Measurements from ENCODE around the gene RPL27A. TPM values are rescaled to one million over a fixed set of nuclear protein-coding genes. Genes with fewer than 3 reads are reported as not detected.

The RPL27A gene
- total RNA-seq, 1 donor from 2014 or later = 1,281 TPM

DNA sequence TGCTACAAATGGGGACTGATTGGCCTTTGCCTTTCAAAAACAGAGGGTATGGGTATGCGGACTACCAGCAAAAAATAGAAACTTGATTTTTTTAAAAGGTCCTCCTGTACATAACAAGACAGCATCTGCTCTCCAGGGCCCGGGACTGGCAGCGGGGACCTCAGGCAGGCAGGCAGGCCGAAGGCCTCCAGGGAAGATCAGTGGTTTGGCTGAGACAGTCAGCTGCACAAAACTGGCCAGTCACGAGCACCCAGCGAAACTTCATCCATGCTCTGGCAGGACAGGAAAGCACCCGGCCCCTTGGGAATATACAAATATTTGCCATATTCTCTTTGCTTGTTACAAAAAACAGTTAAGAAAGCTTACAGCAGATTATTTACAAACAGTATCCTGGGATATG is 11.0 kb downstream of the RPL27A start:
- Histone ChIP-seq H3K36me3 (ENCODE audit: control insufficient read depth, insufficient read depth, low read length) (peaks cover 2% of the 10 kb centered on the region), H3K4me3 (ENCODE audit: low read depth, low read length) (no peak overlapping the region), H3K27me3 (ENCODE audit: control insufficient read depth, insufficient read depth, low read length) (no peaks in the 10 kb centered on the region)
- TF ChIP-seq, protein P1, sequence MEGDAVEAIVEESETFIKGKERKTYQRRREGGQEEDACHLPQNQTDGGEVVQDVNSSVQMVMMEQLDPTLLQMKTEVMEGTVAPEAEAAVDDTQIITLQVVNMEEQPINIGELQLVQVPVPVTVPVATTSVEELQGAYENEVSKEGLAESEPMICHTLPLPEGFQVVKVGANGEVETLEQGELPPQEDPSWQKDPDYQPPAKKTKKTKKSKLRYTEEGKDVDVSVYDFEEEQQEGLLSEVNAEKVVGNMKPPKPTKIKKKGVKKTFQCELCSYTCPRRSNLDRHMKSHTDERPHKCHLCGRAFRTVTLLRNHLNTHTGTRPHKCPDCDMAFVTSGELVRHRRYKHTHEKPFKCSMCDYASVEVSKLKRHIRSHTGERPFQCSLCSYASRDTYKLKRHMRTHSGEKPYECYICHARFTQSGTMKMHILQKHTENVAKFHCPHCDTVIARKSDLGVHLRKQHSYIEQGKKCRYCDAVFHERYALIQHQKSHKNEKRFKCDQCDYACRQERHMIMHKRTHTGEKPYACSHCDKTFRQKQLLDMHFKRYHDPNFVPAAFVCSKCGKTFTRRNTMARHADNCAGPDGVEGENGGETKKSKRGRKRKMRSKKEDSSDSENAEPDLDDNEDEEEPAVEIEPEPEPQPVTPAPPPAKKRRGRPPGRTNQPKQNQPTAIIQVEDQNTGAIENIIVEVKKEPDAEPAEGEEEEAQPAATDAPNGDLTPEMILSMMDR (IDR thresholded peaks at IDR 0.05; ENCODE audit: insufficient read depth, low read length, poor library complexity, severe bottlenecking) = no peak
- no peak for DNase-seq (ENCODE audit: low read depth)

DNA sequence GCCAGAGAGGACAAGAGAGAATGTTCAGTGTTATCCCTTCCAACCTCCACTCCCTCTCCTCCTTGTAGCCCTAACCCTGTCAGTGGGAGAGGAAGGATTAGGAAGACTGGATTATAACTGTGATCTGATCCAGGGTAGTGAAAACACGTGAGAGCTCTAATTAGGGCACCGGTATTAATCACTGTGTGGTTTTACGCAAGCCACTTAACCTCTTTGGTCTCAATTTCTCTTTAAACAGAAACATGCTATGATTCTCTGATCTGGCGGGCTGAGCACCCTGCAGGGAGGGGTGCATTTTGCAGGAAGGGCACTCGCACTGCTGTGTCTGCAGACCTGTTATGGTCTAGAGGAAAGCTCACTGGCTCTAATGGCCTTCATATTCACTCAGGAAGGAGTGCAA is 11.5 kb downstream of the RPL27A start:
- TF ChIP-seq, protein P1 (IDR thresholded peaks at IDR 0.05; ENCODE audit: insufficient read depth, low read length, poor library complexity, severe bottlenecking) = no peak
- Histone ChIP-seq H3K36me3 (ENCODE audit: control insufficient read depth, insufficient read depth, low read length) (peaks cover 3% of the 10 kb centered on the region), H3K4me3 (ENCODE audit: low read depth, low read length) (no peak overlapping the region), H3K27me3 (ENCODE audit: control insufficient read depth, insufficient read depth, low read length) (no peaks in the 10 kb centered on the region)
- no peak for DNase-seq (ENCODE audit: low read depth)

DNA sequence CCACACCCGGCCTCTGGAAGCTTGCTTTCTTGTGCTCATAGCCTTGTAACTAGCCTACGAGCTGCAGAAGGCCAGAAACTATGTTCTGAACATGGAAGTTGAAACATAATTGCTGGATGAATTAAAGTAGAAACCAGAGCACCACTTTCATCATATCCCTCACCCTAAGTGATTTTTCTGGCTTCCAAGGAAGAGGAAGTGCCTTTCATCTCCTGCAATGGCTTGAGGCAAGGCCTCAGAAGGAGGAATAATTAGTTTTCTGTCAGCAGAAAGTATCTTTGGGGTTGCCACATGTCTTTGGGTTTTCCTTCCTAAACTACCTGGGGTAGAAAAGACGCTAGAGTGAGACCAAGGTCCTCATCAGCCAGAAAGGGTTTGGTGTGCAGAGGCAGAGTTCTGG is 14.5 kb downstream of the RPL27A start:
- H3K36me3 ChIP-seq (ENCODE audit: control insufficient read depth, insufficient read depth, low read length) = peaks cover 2% of the 10 kb centered on the region

DNA sequence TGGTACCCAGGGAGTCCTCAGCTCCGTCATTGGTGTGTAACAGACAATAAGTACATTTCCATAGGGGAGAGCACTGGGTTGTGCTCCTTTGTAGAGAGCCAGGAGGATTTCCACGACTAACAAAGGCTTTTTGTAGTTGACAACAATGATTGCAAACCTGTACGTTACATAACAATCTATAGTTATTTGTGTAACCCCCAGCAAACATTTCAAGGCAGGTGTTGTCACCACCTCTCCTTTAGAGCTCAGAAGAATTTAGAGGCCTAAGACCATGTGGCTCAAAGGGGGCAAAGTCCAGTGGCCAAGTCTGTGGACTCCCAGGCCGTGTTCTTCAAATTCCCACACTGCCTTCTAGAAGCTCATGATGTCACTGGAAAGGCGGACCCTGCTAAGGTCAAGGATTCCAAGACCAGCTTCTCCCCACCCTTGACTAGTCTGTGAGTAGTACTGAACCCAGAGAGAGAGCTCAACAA is 15.8 kb downstream of the RPL27A start:
- H3K27me3 ChIP-seq (ENCODE audit: control insufficient read depth, insufficient read depth, low read length) = no peaks in the 10 kb centered on the region
- H3K4me3 ChIP-seq (ENCODE audit: low read depth, low read length) = no peak overlapping the region
- DNase-seq (ENCODE audit: low read depth) = no peak
- H3K36me3 ChIP-seq (ENCODE audit: control insufficient read depth, insufficient read depth, low read length) = peaks cover 2% of the 10 kb centered on the region
- TF ChIP-seq, protein P1 (IDR thresholded peaks at IDR 0.05; ENCODE audit: insufficient read depth, low read length, poor library complexity, severe bottlenecking) = no peak

More for the DNA sequence above, 14.5 kb downstream of the RPL27A start:
- DNase-seq (ENCODE audit: low read depth) = no peak
- no peaks in the 10 kb centered on the region for H3K27me3 ChIP-seq (ENCODE audit: control insufficient read depth, insufficient read depth, low read length)
- TF ChIP-seq, protein P1 (IDR thresholded peaks at IDR 0.05; ENCODE audit: insufficient read depth, low read length, poor library complexity, severe bottlenecking) = no peak
- H3K4me3 ChIP-seq (ENCODE audit: low read depth, low read length) = no peak overlapping the region

DNA sequence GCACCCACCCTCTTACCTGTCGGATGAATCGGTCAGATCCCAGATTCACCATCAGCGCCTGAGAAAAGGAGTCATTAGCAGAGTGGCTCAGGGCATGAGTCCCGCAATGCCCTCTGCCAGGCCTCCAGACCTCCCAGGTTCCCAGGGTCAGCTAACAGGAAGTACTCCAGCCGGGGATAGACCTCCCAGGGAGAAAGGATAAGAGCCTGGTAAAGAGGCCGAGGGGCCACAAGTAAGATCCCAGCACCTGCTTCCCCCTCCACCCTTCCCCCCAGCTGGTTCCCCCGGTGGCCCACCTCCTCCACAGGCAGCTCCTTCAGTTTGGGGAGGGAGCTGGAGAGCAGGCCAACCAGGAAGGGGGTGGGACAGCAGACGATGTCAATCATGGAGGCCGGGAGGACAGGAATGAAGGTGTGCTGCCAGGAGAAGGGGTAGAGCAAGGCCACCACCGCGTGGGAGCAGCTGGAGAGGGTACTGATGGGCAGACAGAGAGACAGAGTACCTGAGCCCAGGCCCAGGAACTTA is 16.4 kb downstream of the RPL27A start:
- TF ChIP-seq, protein P1 (IDR thresholded peaks at IDR 0.05; ENCODE audit: insufficient read depth, low read length, poor library complexity, severe bottlenecking) = no peak
- H3K27me3 ChIP-seq (ENCODE audit: control insufficient read depth, insufficient read depth, low read length) = no peaks in the 10 kb centered on the region
- peaks cover 2% of the 10 kb centered on the region for H3K36me3 ChIP-seq (ENCODE audit: control insufficient read depth, insufficient read depth, low read length)
- DNase-seq (ENCODE audit: low read depth) = no peak
- H3K4me3 ChIP-seq (ENCODE audit: low read depth, low read length) = no peak overlapping the region

DNA sequence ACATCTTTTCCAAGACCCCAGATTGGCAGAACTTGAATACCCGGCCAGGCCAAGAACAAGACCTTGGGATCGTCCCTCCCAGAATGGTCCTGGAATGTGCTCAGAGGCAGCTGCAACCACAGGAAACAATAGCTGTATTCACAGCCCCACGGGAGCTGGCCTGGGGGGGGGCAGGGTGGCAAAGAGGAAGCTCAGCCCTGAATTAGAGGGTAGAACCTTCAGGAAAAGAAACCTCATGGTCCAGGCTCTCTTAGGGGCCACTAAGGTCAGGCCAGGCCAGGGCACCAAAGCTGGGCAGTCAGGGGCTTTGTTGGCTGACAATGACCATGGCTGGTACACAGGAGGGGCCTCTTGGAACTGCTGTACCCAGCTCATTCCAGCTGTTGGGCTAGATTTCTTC is 17.3 kb downstream of the RPL27A start:
- TF ChIP-seq, protein P1 (IDR thresholded peaks at IDR 0.05; ENCODE audit: insufficient read depth, low read length, poor library complexity, severe bottlenecking) = no peak
- DNase-seq (ENCODE audit: low read depth) = no peak
- H3K36me3 ChIP-seq (ENCODE audit: control insufficient read depth, insufficient read depth, low read length) = peaks cover 2% of the 10 kb centered on the region
- H3K4me3 ChIP-seq (ENCODE audit: low read depth, low read length) = no peak overlapping the region
- H3K27me3 ChIP-seq (ENCODE audit: control insufficient read depth, insufficient read depth, low read length) = no peaks in the 10 kb centered on the region

All from kidney epithelial cell (primary cell).